Cardiac fibroblast (primary cell): ENCODE data around the gene PDCL2.
"Not testable (repeated sequence)": the region's sequence is repeated elsewhere in the genome, so short reads cannot be mapped to it uniquely, and the experiment has no call there.

ENCODE experiments used
- DNase-seq, 2 donors: peaks; one replicate each; pipeline versions ENCODE4 v3.0.0 to v3.0.0-alpha.2; 2010; ENCODE audit warnings: low read depth in 2 of 2
- H3K4me3 ChIP-seq, 2 donors: replicated peaks in 1 of 2; 1 replicate in 1 of 2; 2 replicates in 1 of 2; pipeline ENCODE4 v1.5.1; 2011; ENCODE audit warnings: low read depth in 2 of 2, low read length in 2 of 2, mild to moderate bottlenecking in 2 of 2, moderate library complexity in 1 of 2
- CTCF ChIP-seq: IDR thresholded peaks from one replicate; pipeline ENCODE4 v1.5.1; 2011; ENCODE audit warnings: low read depth, mild to moderate bottlenecking, low read length, inconsistent platforms

Gene PDCL2

GRCh38 chr4:55633903-55634302 is 41.9 kb upstream of the PDCL2 start:
- no peak for DNase-seq
- no peak for TF ChIP-seq CTCF
- no peak overlapping the region for H3K4me3 ChIP-seq

- no peak for TF ChIP-seq CTCF
- no peak for DNase-seq
- no peak overlapping the region for H3K4me3 ChIP-seq
Observed at GRCh38 chr4:55625835-55626234, 33.8 kb upstream of the PDCL2 start.

- not testable (repeated sequence) for DNase-seq, H3K4me3 ChIP-seq
Observed at GRCh38 chr4:55624063-55624462, 32.0 kb upstream of the PDCL2 start.

GRCh38 chr4:55618546-55619143 is 26.6 kb upstream of the PDCL2 start:
- no peak for DNase-seq
- TF ChIP-seq CTCF, result no peak
- H3K4me3 ChIP-seq, result no peak overlapping the region

- TF ChIP-seq CTCF, result no peak
- DNase-seq, result no peak
- no peak overlapping the region for H3K4me3 ChIP-seq
Observed at GRCh38 chr4:55617587-55618197, 25.6 kb upstream of the PDCL2 start.

- DNase-seq, result no peak
- no peak for TF ChIP-seq CTCF
- H3K4me3 ChIP-seq, result no peak overlapping the region
Observed at GRCh38 chr4:55615008-55615407, 23.0 kb upstream of the PDCL2 start.

- TF ChIP-seq CTCF, result no peak
- no peak for DNase-seq
- H3K4me3 ChIP-seq, result no peak overlapping the region
Observed at GRCh38 chr4:55613621-55614020, 21.6 kb upstream of the PDCL2 start.
